HEK293 (cell line): ENCODE measurements around the gene PNMA1.

Experiments
- CTCF ChIA-PET: fragments of 350-600 bp; formaldehyde crosslinking; extraction: SDS; loops from one replicate; lab custom pipeline; 2021; ENCODE audit warnings: antibody characterized with exemption; lab: Yijun Ruan, JAX
- POLR2A ChIA-PET: fragments of 300-600 bp; formaldehyde crosslinking; extraction: SDS; loops from one replicate; lab custom pipeline; 2020; ENCODE audit warnings: antibody characterized with exemption, inconsistent platforms; lab: Yijun Ruan, JAX
- H3K27ac ChIP-seq: fragments of 200-500 bp; sonication (Bioruptor generic); 2 replicates; pipeline ENCODE4 v1.5.1; 2014; ENCODE audit warnings: low read depth, low read length, control low read depth, inconsistent platforms; ENCODE audit errors: extremely low read depth
- H3K36me3 ChIP-seq, 2 experiments: fragments of 200-500 bp in 1 of 2; sonication (Bioruptor generic) in 1 of 2; 1 replicate in 1 of 2; 2 replicates in 1 of 2; pipeline ENCODE4 v1.5.1; 2014 to 2017; ENCODE audit warnings: inconsistent platforms in 2 of 2, low read length in 2 of 2; ENCODE audit not compliant: control insufficient read depth in 2 of 2, insufficient read depth in 1 of 2
- H3K4me1 ChIP-seq: fragments of 200-500 bp; sonication (Bioruptor generic); 2 replicates; pipeline ENCODE4 v1.5.1; 2014; ENCODE audit warnings: mild to moderate bottlenecking, low read length, inconsistent platforms; ENCODE audit not compliant: control insufficient read depth, insufficient read depth
- H3K4me3 ChIP-seq: 2 replicates; pipeline ENCODE4 v1.5.1; 2011; ENCODE audit warnings: low read depth, mild to moderate bottlenecking, control low read depth, low read length, moderate library complexity
- H3K9me3 ChIP-seq: fragments of 200-500 bp; sonication (Bioruptor generic); 2 replicates; pipeline ENCODE4 v1.5.1; 2014; ENCODE audit warnings: low read depth, low read length, inconsistent platforms; ENCODE audit not compliant: control insufficient read depth, insufficient read depth
- ATF2 ChIP-seq: fragments of 450-650 bp; formaldehyde crosslinking; IDR thresholded peaks from 2 replicates; pipeline ENCODE4 v1.5.1; 2016; ENCODE audit warnings: missing biosample characterization, missing genetic modification characterization, low read depth
- BCL11B ChIP-seq: fragments of 450-650 bp; formaldehyde crosslinking; IDR thresholded peaks from 2 replicates; pipeline ENCODE4 v1.5.1; 2016; ENCODE audit warnings: low read depth, missing biosample characterization, missing genetic modification characterization
- INSM2 ChIP-seq: fragments of 450-650 bp; formaldehyde crosslinking; IDR thresholded peaks from 2 replicates; pipeline ENCODE4 v1.5.1; 2016; ENCODE audit warnings: missing biosample characterization, missing genetic modification characterization
- KLF1 ChIP-seq: fragments of 450-650 bp; formaldehyde crosslinking; IDR thresholded peaks from 2 replicates; pipeline ENCODE4 v1.5.1; 2016; ENCODE audit warnings: missing biosample characterization, missing genetic modification characterization
- MYNN ChIP-seq: fragments of 450-650 bp; formaldehyde crosslinking; IDR thresholded peaks from 2 replicates; pipeline ENCODE4 v1.5.1; 2016; ENCODE audit warnings: missing biosample characterization, missing genetic modification characterization, borderline replicate concordance
- SCRT1 ChIP-seq: fragments of 450-650 bp; formaldehyde crosslinking; IDR thresholded peaks from 2 replicates; pipeline ENCODE4 v1.5.1; 2016; ENCODE audit warnings: missing biosample characterization, missing genetic modification characterization, borderline replicate concordance
- SCRT2 ChIP-seq: fragments of 450-650 bp; formaldehyde crosslinking; IDR thresholded peaks from 2 replicates; pipeline ENCODE4 v1.5.1; 2016; ENCODE audit warnings: missing biosample characterization, missing genetic modification characterization
- SP7 ChIP-seq: fragments of 450-650 bp; formaldehyde crosslinking; IDR thresholded peaks from 2 replicates; pipeline ENCODE4 v1.5.1; 2016; ENCODE audit warnings: missing biosample characterization, missing genetic modification characterization
- ZBTB8A ChIP-seq: fragments of 450-650 bp; formaldehyde crosslinking; IDR thresholded peaks from 2 replicates; pipeline ENCODE4 v1.5.1; 2016; ENCODE audit warnings: missing biosample characterization, missing genetic modification characterization
- ZEB2 ChIP-seq: fragments of 450-650 bp; formaldehyde crosslinking; IDR thresholded peaks from 2 replicates; pipeline ENCODE4 v1.5.1; 2016; ENCODE audit warnings: missing biosample characterization, missing genetic modification characterization
- ZFHX2 ChIP-seq: fragments of 450-650 bp; formaldehyde crosslinking; conservative IDR thresholded peaks from 2 replicates; pipeline ENCODE4 v1.5.1; 2016; ENCODE audit warnings: missing biosample characterization, missing genetic modification characterization
- ZFP37 ChIP-seq: fragments of 450-650 bp; formaldehyde crosslinking; IDR thresholded peaks from 2 replicates; pipeline ENCODE4 v1.5.1; 2016; ENCODE audit warnings: missing biosample characterization, missing genetic modification characterization
- ZFP41 ChIP-seq: fragments of 450-650 bp; formaldehyde crosslinking; IDR thresholded peaks from 2 replicates; pipeline ENCODE4 v1.5.1; 2016; ENCODE audit warnings: missing biosample characterization, missing genetic modification characterization, borderline replicate concordance
- ZNF148 ChIP-seq: fragments of 450-650 bp; formaldehyde crosslinking; IDR thresholded peaks from 2 replicates; pipeline ENCODE4 v1.5.0; 2017; ENCODE audit warnings: missing biosample characterization, missing genetic modification characterization, borderline replicate concordance
- ZNF174 ChIP-seq: fragments of 450-650 bp; formaldehyde crosslinking; IDR thresholded peaks from 2 replicates; pipeline ENCODE4 v1.5.0; 2017; ENCODE audit warnings: missing biosample characterization, mild to moderate bottlenecking, missing genetic modification characterization
- ZNF18 ChIP-seq: fragments of 450-650 bp; formaldehyde crosslinking; IDR thresholded peaks from 2 replicates; pipeline ENCODE4 v1.5.1; 2016; ENCODE audit warnings: missing biosample characterization, missing genetic modification characterization
- ZNF2 ChIP-seq: fragments of 450-650 bp; formaldehyde crosslinking; IDR thresholded peaks from 2 replicates; pipeline ENCODE4 v1.5.1; 2016; ENCODE audit warnings: missing biosample characterization, missing genetic modification characterization
- ZNF202 ChIP-seq: fragments of 450-650 bp; formaldehyde crosslinking; IDR thresholded peaks from 2 replicates; pipeline ENCODE4 v1.5.1; 2016; ENCODE audit warnings: missing biosample characterization, missing genetic modification characterization, borderline replicate concordance
- ZNF211 ChIP-seq: fragments of 450-650 bp; formaldehyde crosslinking; IDR thresholded peaks from 2 replicates; pipeline ENCODE4 v1.5.1; 2016; ENCODE audit warnings: low read depth, missing biosample characterization, missing genetic modification characterization
- ZNF48 ChIP-seq: fragments of 450-650 bp; formaldehyde crosslinking; IDR thresholded peaks from 2 replicates; pipeline ENCODE4 v1.5.1; 2016; ENCODE audit warnings: missing biosample characterization, missing genetic modification characterization
- ZNF560 ChIP-seq: fragments of 450-650 bp; formaldehyde crosslinking; IDR thresholded peaks from 2 replicates; pipeline ENCODE4 v1.5.1; 2017; ENCODE audit warnings: missing biosample characterization, missing genetic modification characterization, borderline replicate concordance
- ZNF580 ChIP-seq: fragments of 450-650 bp; formaldehyde crosslinking; IDR thresholded peaks from 2 replicates; pipeline ENCODE4 v1.5.1; 2016; ENCODE audit warnings: missing biosample characterization, missing genetic modification characterization
- ZNF639 ChIP-seq: fragments of 450-650 bp; formaldehyde crosslinking; IDR thresholded peaks from 2 replicates; pipeline ENCODE4 v1.5.1; 2016; ENCODE audit warnings: missing biosample characterization, missing genetic modification characterization
- ZNF658 ChIP-seq: fragments of 450-650 bp; formaldehyde crosslinking; IDR thresholded peaks from 2 replicates; pipeline ENCODE4; 2016; ENCODE audit warnings: missing biosample characterization, missing genetic modification characterization
- ZNF677 ChIP-seq: fragments of 450-650 bp; IDR thresholded peaks from 2 replicates; pipeline ENCODE4 v1.5.0; 2018; ENCODE audit warnings: missing biosample characterization, mild to moderate bottlenecking, missing genetic modification characterization, moderate library complexity
- ZNF792 ChIP-seq: fragments of 450-650 bp; formaldehyde crosslinking; IDR thresholded peaks from 2 replicates; pipeline ENCODE4 v1.5.1; 2016; ENCODE audit warnings: missing biosample characterization, missing genetic modification characterization
- ZNF843 ChIP-seq: fragments of 450-650 bp; formaldehyde crosslinking; IDR thresholded peaks from 2 replicates; pipeline ENCODE4 v1.5.1; 2016; ENCODE audit warnings: missing biosample characterization, missing genetic modification characterization

Gene PNMA1

GRCh38 chr14:73757381-73757780 is 43.2 kb upstream of the PNMA1 start:
- no peak for TF ChIP-seq ZBTB8A (tag by site-specific recombination)
- no peak for TF ChIP-seq ZNF677 (tag by site-specific recombination)
- no peak for TF ChIP-seq ZNF148 (tag by site-specific recombination)
- no peak for TF ChIP-seq ZNF18 (tag by site-specific recombination)
- TF ChIP-seq ATF2 (tag by site-specific recombination) = no peak
- TF ChIP-seq ZFP41 (tag by site-specific recombination) = no peak
- TF ChIP-seq ZNF2 (tag by site-specific recombination) = no peak
- TF ChIP-seq ZNF580 (tag by site-specific recombination) = no peak
- TF ChIP-seq ZNF211 (tag by site-specific recombination) = no peak
- no peak for TF ChIP-seq ZNF202 (tag by site-specific recombination)
- no peak for TF ChIP-seq ZNF843 (tag by site-specific recombination)
- no peak for TF ChIP-seq ZNF48 (tag by site-specific recombination)
- TF ChIP-seq ZNF658 = no peak
- CTCF ChIA-PET = interaction anchor here (1.0 to 2.4 kb wide), 9 partner anchors 11 to 113 kb away, joined by 3 to 13 read pairs (median 9); no protein-coding TSS in a partner anchor
- POLR2A ChIA-PET = interaction anchor here (1.6 to 3.2 kb wide), 3 partner anchors 15 to 94 kb away, joined by 4 to 18 read pairs (median 7); partner anchors contain the start of gene PTGR2
- Histone ChIP-seq H3K4me1 (peaks cover 23% of the 10 kb centered on the region), H3K4me3 (no peak overlapping the region), H3K36me3 (peaks cover 0 to 3% of the 10 kb centered on the region in 2 experiments; a peak in 1 of 3 replicates), H3K27ac (no peak overlapping the region), H3K9me3 (no peaks in the 10 kb centered on the region)

GRCh38 chr14:73755434-73756014 is 41.3 kb upstream of the PNMA1 start:
- Histone ChIP-seq H3K27ac (no peak overlapping the region), H3K4me3 (no peak overlapping the region), H3K4me1 (peaks cover 18% of the 10 kb centered on the region), H3K9me3 (no peaks in the 10 kb centered on the region), H3K36me3 (peaks cover 0 to 3% of the 10 kb centered on the region in 2 experiments; a peak in 1 of 3 replicates)
- POLR2A ChIA-PET = no interaction called here
- CTCF ChIA-PET = interaction anchor here (0.6 to 1.2 kb wide), 2 partner anchors 9 to 27 kb away, joined by 3 read pairs; no protein-coding TSS in a partner anchor
- TF ChIP-seq ZEB2 (tag by site-specific recombination) (no peak), SP7 (tag by site-specific recombination) (no peak), ZFP37 (tag by site-specific recombination) (no peak), BCL11B (no peak), ZNF174 (tag by site-specific recombination) (no peak), KLF1 (tag by site-specific recombination) (0 out of 2 replicates have a peak, but pooled peaks have one; percentile 11), ZNF792 (tag by site-specific recombination) (no peak), ZNF560 (no peak), ZNF639 (tag by site-specific recombination) (no peak), ZFHX2 (tag by site-specific recombination) (peak; percentile 37; the same call in 1 of the 2 replicates), INSM2 (tag by site-specific recombination) (no peak), SCRT2 (tag by site-specific recombination) (peak; percentile 91), SCRT1 (tag by site-specific recombination) (peak; percentile 87), MYNN (tag by site-specific recombination) (no peak)
